RWPE2 (cell line): Measurements from ENCODE around the gene RAD23B.

Experiments used
- ATAC-seq: fragments of 200-7000 bp; cut with Tn5 transposase; 3 replicates; pipeline ENCODE4 v1.9.1; 2021; ENCODE audit warnings: low read depth
- DNase-seq: peaks from one replicate; pipeline ENCODE4 v3.0.0-alpha.2; 2020; ENCODE audit warnings: low spot score
- H3K27ac ChIP-seq: fragments of 450-650 bp; 2 replicates; pipeline ENCODE4 v1.5.1; 2017; ENCODE audit warnings: mild to moderate bottlenecking; ENCODE audit not compliant: poor library complexity, severe bottlenecking
- H3K27me3 ChIP-seq: fragments of 250-450 bp; sonication (Bioruptor Pico); 2 replicates; pipeline ENCODE4 v1.5.1; 2021; ENCODE audit warnings: mild to moderate bottlenecking, moderate library complexity; ENCODE audit not compliant: insufficient read depth, poor library complexity, severe bottlenecking
- H3K36me3 ChIP-seq: fragments of 250-450 bp; sonication (Bioruptor Pico); 2 replicates; pipeline ENCODE4 v1.5.1; 2020; ENCODE audit warnings: low read depth, mild to moderate bottlenecking, moderate library complexity
- H3K4me1 ChIP-seq: fragments of 250-450 bp; sonication (Bioruptor Pico); 2 replicates; pipeline ENCODE4 v1.5.1; 2021; ENCODE audit warnings: mild to moderate bottlenecking, moderate library complexity; ENCODE audit not compliant: insufficient read depth, poor library complexity, severe bottlenecking
- H3K4me3 ChIP-seq: fragments of 250-450 bp; sonication (Bioruptor Pico); 2 replicates; pipeline ENCODE4 v1.5.1; 2021; ENCODE audit warnings: mild to moderate bottlenecking, moderate library complexity; ENCODE audit not compliant: severe bottlenecking
- H3K9me3 ChIP-seq: fragments of 250-450 bp; sonication (Bioruptor Pico); 2 replicates; pipeline ENCODE4 v1.5.1; 2021; ENCODE audit warnings: mild to moderate bottlenecking, moderate library complexity; ENCODE audit not compliant: severe bottlenecking
- CTCF ChIP-seq: fragments of 450-650 bp; IDR thresholded peaks from one replicate; pipeline ENCODE4 v1.5.1; 2017; ENCODE audit warnings: mild to moderate bottlenecking, moderate library complexity; ENCODE audit not compliant: poor library complexity, severe bottlenecking

The RAD23B gene

GRCh38 chr9:107279086-107279485, 4.0 kb upstream of the RAD23B start:
- H3K4me1 ChIP-seq = peaks cover 18% of the 10 kb centered on the region

GRCh38 chr9:107280543-107280942, 2.5 kb upstream of the RAD23B start:
- no peak for ATAC-seq
- peaks cover 10% of the 10 kb centered on the region for H3K4me1 ChIP-seq
- H3K9me3 ChIP-seq = no peaks in the 10 kb centered on the region
- no peak overlapping the region for H3K4me3 ChIP-seq
- no peak for TF ChIP-seq CTCF
- no peaks in the 10 kb centered on the region for H3K27me3 ChIP-seq
- H3K27ac ChIP-seq = peak overlapping the region; percentile 91
- peaks cover 14% of the 10 kb centered on the region for H3K36me3 ChIP-seq
- no peak for DNase-seq

More at GRCh38 chr9:107279086-107279485, 4.0 kb upstream of the RAD23B start:
- Histone ChIP-seq H3K36me3 (no peaks in the 10 kb centered on the region), H3K27me3 (no peaks in the 10 kb centered on the region), H3K27ac (no peak overlapping the region), H3K4me3 (no peak overlapping the region), H3K9me3 (no peaks in the 10 kb centered on the region)
- TF ChIP-seq CTCF = no peak
- ATAC-seq (no peak), DNase-seq (no peak)

- Histone ChIP-seq H3K36me3 (peaks cover 18% of the 10 kb centered on the region), H3K27me3 (no peaks in the 10 kb centered on the region), H3K27ac (peak overlapping the region; percentile 91), H3K4me1 (peaks cover 16% of the 10 kb centered on the region), H3K9me3 (no peaks in the 10 kb centered on the region), H3K4me3 (no peak overlapping the region)
- no peak for TF ChIP-seq CTCF
- ATAC-seq = no peak
- no peak for DNase-seq
Observed at GRCh38 chr9:107281184-107281583, 1.9 kb upstream of the RAD23B start.

- DNase-seq = no peak
- H3K27me3 ChIP-seq = no peaks in the 10 kb centered on the region
Observed at GRCh38 chr9:107281922-107282667, 984 bp upstream of the RAD23B start.

More at GRCh38 chr9:107281922-107282667, 984 bp upstream of the RAD23B start:
- H3K36me3 ChIP-seq = peaks cover 18% of the 10 kb centered on the region
- peaks cover 23% of the 10 kb centered on the region for H3K4me1 ChIP-seq
- peak overlapping the region; percentile 89 for H3K4me3 ChIP-seq
- ATAC-seq = no peak; the same call in 2 of the 3 replicates
- H3K9me3 ChIP-seq = no peaks in the 10 kb centered on the region
- peak overlapping the region; percentile 91 for H3K27ac ChIP-seq
- no peak for TF ChIP-seq CTCF
